H1 (cell line): Measurements from ENCODE around the gene BAD. TPM values are rescaled to one million over a fixed set of nuclear protein-coding genes. Genes with fewer than 3 reads are reported as not detected.

Experiments used
- ATF3 ChIP-seq: IDR thresholded peaks from 2 replicates; pipeline ENCODE4 v1.6.1; 2011; ENCODE audit warnings: low read depth, mild to moderate bottlenecking, low read length; ENCODE audit not compliant: insufficient read depth
- CREB1 ChIP-seq: IDR thresholded peaks from 2 replicates; pipeline ENCODE4 v1.6.1; 2012; ENCODE audit warnings: inconsistent platforms
- RAD21 ChIP-seq, 2 experiments: IDR thresholded peaks in 1 of 2; conservative IDR thresholded peaks in 1 of 2; 2 replicates each; pipeline ENCODE4 v1.6.1; 2011; ENCODE audit warnings: low read depth in 2 of 2, low read length in 2 of 2, improper control_type of control experiment in 1 of 2, inconsistent platforms in 1 of 2, mild to moderate bottlenecking in 1 of 2, moderate library complexity in 1 of 2
- SIRT6 ChIP-seq: IDR thresholded peaks from one replicate; pipeline ENCODE4 v1.7.1; 2012; ENCODE audit warnings: low read length, inconsistent platforms
- SIX5 ChIP-seq: IDR thresholded peaks from 2 replicates; pipeline ENCODE4 v1.6.1; 2011; ENCODE audit warnings: mild to moderate bottlenecking, low read depth, low read length
- TBP ChIP-seq: IDR thresholded peaks from 2 replicates; pipeline ENCODE4 v1.6.1; 2011; ENCODE audit warnings: low read depth, low read length, improper control_type of control experiment
- USF2 ChIP-seq: IDR thresholded peaks from 2 replicates; pipeline ENCODE4 v1.6.1; 2011; ENCODE audit warnings: low read length, improper control_type of control experiment
- polyA plus RNA-seq, 7 experiments: library from polyadenylated mRNA; depleted of rRNA in 3 of 7; stranded (reverse) in 5 of 7; unstranded in 2 of 7; fragments of >200 nt in 5 of 7; fragments of 200-250 nt in 2 of 7; gene quantifications; 1 replicate in 5 of 7; 2 replicates in 1 of 7; 4 replicates in 1 of 7; pipeline versions ENCODE4 v1.2.1 to v1.2.3, GENCODE V29; 2011 to 2013; ENCODE audit warnings: missing spikeins in 2 of 7, mixed read lengths in 2 of 7
- total RNA-seq: library from RNA; stranded (reverse); fragmentation: NEBNext Ultra II Directional; extraction: Animal tissue kit (Norgen Biotek cat#: 25700); gene quantifications from 2 replicates; pipeline ENCODE4 v1.2.1, GENCODE V29; 2021
- TF ChIP-seq, protein P1 (sequence below): fragments of 300-600 bp; sonication (generic); IDR thresholded peaks from 2 replicates; pipeline ENCODE4 v1.7.1; 2012; ENCODE audit warnings: low read length, moderate library complexity, mild to moderate bottlenecking, inconsistent platforms; ENCODE audit not compliant: insufficient replicate concordance

BAD gene
- total and polyA plus RNA-seq, 2 of the 8 experiments (the other 6 are each of a cell fraction or from before 2014, with no cell fraction given) = 23.1 to 33.7 TPM

DNA sequence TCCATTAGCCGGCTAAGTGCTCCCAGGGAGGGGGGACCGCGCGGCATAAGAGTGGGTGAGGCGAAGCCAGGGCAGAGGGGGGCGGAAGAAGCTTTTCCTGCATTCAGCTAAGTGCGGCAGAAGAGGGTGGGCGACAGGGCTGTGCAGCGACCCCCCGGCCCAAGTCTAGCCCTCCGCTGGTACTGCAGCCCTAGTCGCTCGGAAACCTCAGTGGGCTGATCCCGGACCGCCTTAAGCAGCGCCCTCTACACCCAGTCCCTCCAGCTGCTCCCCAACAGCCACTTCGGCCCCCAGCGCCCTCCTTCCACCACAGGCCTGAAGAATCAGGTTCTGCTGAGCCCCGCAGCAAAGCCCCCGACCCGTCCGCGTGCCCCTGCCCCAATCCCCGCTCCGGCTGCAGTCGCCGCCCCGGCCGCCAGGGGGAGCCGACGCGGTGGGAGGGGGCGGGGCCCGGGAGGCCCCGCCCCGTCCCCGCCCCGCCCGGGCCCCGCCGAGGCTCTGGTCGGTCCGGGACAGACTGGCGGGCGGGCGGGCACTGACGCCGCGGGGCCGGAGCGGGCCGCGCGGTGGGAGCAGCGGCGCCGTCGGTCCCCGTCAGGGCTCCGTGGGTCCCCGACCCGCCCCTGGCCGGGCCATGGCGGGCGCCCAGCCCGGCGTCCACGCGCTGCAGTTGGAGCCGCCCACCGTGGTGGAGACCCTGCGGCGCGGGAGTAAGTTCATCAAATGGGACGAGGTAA is 33.3 kb downstream of the BAD start, which contains the start of gene PLCB3 (continued):
- TF ChIP-seq, protein P1, sequence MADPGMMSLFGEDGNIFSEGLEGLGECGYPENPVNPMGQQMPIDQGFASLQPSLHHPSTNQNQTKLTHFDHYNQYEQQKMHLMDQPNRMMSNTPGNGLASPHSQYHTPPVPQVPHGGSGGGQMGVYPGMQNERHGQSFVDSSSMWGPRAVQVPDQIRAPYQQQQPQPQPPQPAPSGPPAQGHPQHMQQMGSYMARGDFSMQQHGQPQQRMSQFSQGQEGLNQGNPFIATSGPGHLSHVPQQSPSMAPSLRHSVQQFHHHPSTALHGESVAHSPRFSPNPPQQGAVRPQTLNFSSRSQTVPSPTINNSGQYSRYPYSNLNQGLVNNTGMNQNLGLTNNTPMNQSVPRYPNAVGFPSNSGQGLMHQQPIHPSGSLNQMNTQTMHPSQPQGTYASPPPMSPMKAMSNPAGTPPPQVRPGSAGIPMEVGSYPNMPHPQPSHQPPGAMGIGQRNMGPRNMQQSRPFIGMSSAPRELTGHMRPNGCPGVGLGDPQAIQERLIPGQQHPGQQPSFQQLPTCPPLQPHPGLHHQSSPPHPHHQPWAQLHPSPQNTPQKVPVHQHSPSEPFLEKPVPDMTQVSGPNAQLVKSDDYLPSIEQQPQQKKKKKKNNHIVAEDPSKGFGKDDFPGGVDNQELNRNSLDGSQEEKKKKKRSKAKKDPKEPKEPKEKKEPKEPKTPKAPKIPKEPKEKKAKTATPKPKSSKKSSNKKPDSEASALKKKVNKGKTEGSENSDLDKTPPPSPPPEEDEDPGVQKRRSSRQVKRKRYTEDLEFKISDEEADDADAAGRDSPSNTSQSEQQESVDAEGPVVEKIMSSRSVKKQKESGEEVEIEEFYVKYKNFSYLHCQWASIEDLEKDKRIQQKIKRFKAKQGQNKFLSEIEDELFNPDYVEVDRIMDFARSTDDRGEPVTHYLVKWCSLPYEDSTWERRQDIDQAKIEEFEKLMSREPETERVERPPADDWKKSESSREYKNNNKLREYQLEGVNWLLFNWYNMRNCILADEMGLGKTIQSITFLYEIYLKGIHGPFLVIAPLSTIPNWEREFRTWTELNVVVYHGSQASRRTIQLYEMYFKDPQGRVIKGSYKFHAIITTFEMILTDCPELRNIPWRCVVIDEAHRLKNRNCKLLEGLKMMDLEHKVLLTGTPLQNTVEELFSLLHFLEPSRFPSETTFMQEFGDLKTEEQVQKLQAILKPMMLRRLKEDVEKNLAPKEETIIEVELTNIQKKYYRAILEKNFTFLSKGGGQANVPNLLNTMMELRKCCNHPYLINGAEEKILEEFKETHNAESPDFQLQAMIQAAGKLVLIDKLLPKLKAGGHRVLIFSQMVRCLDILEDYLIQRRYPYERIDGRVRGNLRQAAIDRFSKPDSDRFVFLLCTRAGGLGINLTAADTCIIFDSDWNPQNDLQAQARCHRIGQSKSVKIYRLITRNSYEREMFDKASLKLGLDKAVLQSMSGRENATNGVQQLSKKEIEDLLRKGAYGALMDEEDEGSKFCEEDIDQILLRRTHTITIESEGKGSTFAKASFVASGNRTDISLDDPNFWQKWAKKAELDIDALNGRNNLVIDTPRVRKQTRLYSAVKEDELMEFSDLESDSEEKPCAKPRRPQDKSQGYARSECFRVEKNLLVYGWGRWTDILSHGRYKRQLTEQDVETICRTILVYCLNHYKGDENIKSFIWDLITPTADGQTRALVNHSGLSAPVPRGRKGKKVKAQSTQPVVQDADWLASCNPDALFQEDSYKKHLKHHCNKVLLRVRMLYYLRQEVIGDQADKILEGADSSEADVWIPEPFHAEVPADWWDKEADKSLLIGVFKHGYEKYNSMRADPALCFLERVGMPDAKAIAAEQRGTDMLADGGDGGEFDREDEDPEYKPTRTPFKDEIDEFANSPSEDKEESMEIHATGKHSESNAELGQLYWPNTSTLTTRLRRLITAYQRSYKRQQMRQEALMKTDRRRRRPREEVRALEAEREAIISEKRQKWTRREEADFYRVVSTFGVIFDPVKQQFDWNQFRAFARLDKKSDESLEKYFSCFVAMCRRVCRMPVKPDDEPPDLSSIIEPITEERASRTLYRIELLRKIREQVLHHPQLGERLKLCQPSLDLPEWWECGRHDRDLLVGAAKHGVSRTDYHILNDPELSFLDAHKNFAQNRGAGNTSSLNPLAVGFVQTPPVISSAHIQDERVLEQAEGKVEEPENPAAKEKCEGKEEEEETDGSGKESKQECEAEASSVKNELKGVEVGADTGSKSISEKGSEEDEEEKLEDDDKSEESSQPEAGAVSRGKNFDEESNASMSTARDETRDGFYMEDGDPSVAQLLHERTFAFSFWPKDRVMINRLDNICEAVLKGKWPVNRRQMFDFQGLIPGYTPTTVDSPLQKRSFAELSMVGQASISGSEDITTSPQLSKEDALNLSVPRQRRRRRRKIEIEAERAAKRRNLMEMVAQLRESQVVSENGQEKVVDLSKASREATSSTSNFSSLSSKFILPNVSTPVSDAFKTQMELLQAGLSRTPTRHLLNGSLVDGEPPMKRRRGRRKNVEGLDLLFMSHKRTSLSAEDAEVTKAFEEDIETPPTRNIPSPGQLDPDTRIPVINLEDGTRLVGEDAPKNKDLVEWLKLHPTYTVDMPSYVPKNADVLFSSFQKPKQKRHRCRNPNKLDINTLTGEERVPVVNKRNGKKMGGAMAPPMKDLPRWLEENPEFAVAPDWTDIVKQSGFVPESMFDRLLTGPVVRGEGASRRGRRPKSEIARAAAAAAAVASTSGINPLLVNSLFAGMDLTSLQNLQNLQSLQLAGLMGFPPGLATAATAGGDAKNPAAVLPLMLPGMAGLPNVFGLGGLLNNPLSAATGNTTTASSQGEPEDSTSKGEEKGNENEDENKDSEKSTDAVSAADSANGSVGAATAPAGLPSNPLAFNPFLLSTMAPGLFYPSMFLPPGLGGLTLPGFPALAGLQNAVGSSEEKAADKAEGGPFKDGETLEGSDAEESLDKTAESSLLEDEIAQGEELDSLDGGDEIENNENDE = no peak
- peak; percentile 52 for TF ChIP-seq CREB1
- TF ChIP-seq USF2 = no peak
- TF ChIP-seq SIX5 = no peak
- TF ChIP-seq TBP = 0 out of 2 replicates have a peak, but pooled peaks have one; percentile 32
- no peak for TF ChIP-seq SIRT6
- peak in 1 of 2 experiments; percentile 13; a peak in 1 of 4 replicates for TF ChIP-seq RAD21 (IDR thresholded peaks at IDR 0.05 in 1 of 2, conservative IDR thresholded peaks at IDR 0.05 in 1 of 2; ENCODE audit: low read depth in 2 of 2, low read length in 2 of 2)
- TF ChIP-seq ATF3 = no peak
